Measurements from ENCODE around the gene MKS1.
A peak's percentile ranks its signal among the peaks of the same experiment; 100 is the strongest.

MKS1 gene

GRCh38 chr17:58219007-58219788 is at the start of gene MKS1:
Gene MKS1 (minus strand): TSS chr17:58219255. CDS start chr17:58219230, 25 bp downstream.
- peak; percentile 96 for DNase-seq

GRCh38 chr17:58268326-58268725 is 49.3 kb upstream of the MKS1 start:
- DNase-seq = no peak

GRCh38 chr17:58267347-58268324 is 48.6 kb upstream of the MKS1 start:
- DNase-seq = no peak

- no peak for DNase-seq
Observed at GRCh38 chr17:58265902-58266875, 47.1 kb upstream of the MKS1 start.

GRCh38 chr17:58265271-58265670 is 46.2 kb upstream of the MKS1 start:
- no peak for DNase-seq

GRCh38 chr17:58264407-58265103 is 45.5 kb upstream of the MKS1 start:
- no peak for DNase-seq

GRCh38 chr17:58263773-58264172 is 44.7 kb upstream of the MKS1 start:
- no peak for DNase-seq

GRCh38 chr17:58262149-58262548 is 43.1 kb upstream of the MKS1 start:
- DNase-seq = no peak

GRCh38 chr17:58254803-58255202 is 35.7 kb upstream of the MKS1 start:
- no peak for DNase-seq

GRCh38 chr17:58253082-58253481 is 34.0 kb upstream of the MKS1 start:
- no peak for DNase-seq

GRCh38 chr17:58252141-58252540 is 33.1 kb upstream of the MKS1 start:
- no peak for DNase-seq

- no peak for DNase-seq
Observed at GRCh38 chr17:58250344-58251011, 31.4 kb upstream of the MKS1 start.

- DNase-seq = peak; percentile 71 to 74
Observed at GRCh38 chr17:58249270-58250133, 30.4 kb upstream of the MKS1 start.

GRCh38 chr17:58248955-58249269 is 29.9 kb upstream of the MKS1 start:
- no peak for DNase-seq

- DNase-seq = no peak
Observed at GRCh38 chr17:58247511-58248363, 28.7 kb upstream of the MKS1 start.

- no peak for DNase-seq
Observed at GRCh38 chr17:58246781-58247180, 27.7 kb upstream of the MKS1 start.

GRCh38 chr17:58246104-58246740 is 27.2 kb upstream of the MKS1 start:
- no peak for DNase-seq

- DNase-seq = no peak
Observed at GRCh38 chr17:58245428-58246103, 26.5 kb upstream of the MKS1 start.
